A549 (cell line): ENCODE results near the gene RGL1. TPM values are rescaled to one million over a fixed set of nuclear protein-coding genes. Genes with fewer than 3 reads are reported as not detected.

Experiments used
- ATAC-seq, 2 experiments: fragments of 200-7000 bp in 1 of 2; fragments of >200 bp in 1 of 2; cut with Nextera tagmentation in 1 of 2; cut with Tn5 transposase in 1 of 2; 3 replicates each; pipeline versions ENCODE4 v1.8.0 to v1.9.1; 2018 to 2020; ENCODE audit warnings: mild to moderate bottlenecking in 1 of 2, moderate library complexity in 1 of 2
- CTCF ChIA-PET: fragments of 300-600 bp; sonication (Branson Sonifier 250); formaldehyde crosslinking; extraction: SDS; loops from one replicate; lab custom pipeline; 2021; ENCODE audit warnings: antibody characterized with exemption, inconsistent platforms; lab: Yijun Ruan, JAX
- POLR2A ChIA-PET: fragments of 350-600 bp; formaldehyde crosslinking; extraction: SDS; loops from one replicate; lab custom pipeline; 2021; ENCODE audit warnings: antibody characterized with exemption, inconsistent platforms; lab: Yijun Ruan, JAX
- DNase-seq, 2 experiments: peaks; one replicate each; pipeline versions ENCODE4 v3.0.0 to v3.0.0-alpha.2; 2011 to 2016; ENCODE audit warnings: low read depth in 1 of 2, low spot score in 1 of 2
- FAIRE-seq: peaks from 2 replicates; lab custom pipeline; 2011; peaks lifted over from hg19 to GRCh38; lab: Jason Lieb, UNC
- H3K27ac ChIP-seq, 2 experiments: fragments of >200 bp; sonication (Bioruptor Twin); formaldehyde crosslinking; 3 replicates each; pipeline ENCODE4 v1.5.1; 2016 to 2017
- H3K4me1 ChIP-seq: fragments of >200 bp; sonication (Bioruptor Twin); formaldehyde crosslinking; 3 replicates; pipeline ENCODE4 v1.6.1; 2016
- H3K4me2 ChIP-seq: fragments of >200 bp; sonication (Bioruptor Twin); formaldehyde crosslinking; 3 replicates; pipeline ENCODE4 v1.6.1; 2016
- H3K4me3 ChIP-seq: fragments of >200 bp; sonication (Bioruptor Twin); formaldehyde crosslinking; 3 replicates; pipeline ENCODE4 v1.5.1; 2016
- H3K9me3 ChIP-seq: fragments of >200 bp; sonication (Bioruptor Twin); formaldehyde crosslinking; 3 replicates; pipeline ENCODE4 v1.6.1; 2016
- CBX2 ChIP-seq: fragments of 200-600 bp; sonication (generic); IDR thresholded peaks from 2 replicates; pipeline ENCODE4 v1.6.1; 2016; ENCODE audit warnings: low read depth, mild to moderate bottlenecking, borderline replicate concordance
- CHD2 ChIP-seq: fragments of 150-350 bp; IDR thresholded peaks from 2 replicates; pipeline ENCODE4 v1.6.1; 2014; ENCODE audit warnings: low read length; ENCODE audit not compliant: partially characterized antibody
- CHD4 ChIP-seq: fragments of 200-600 bp; sonication (generic); IDR thresholded peaks from 2 replicates; pipeline ENCODE4 v1.6.1; 2016; ENCODE audit warnings: antibody characterized with exemption, mild to moderate bottlenecking, borderline replicate concordance
- EHF ChIP-seq: fragments of 250-450 bp; sonication (Bioruptor Pico); IDR thresholded peaks from 2 replicates; pipeline ENCODE4 v1.5.0; 2020; ENCODE audit warnings: mild to moderate bottlenecking
- EP300 ChIP-seq, 2 experiments: fragments of >200 bp; sonication (Bioruptor Twin); formaldehyde crosslinking; IDR thresholded peaks; 2 replicates in 1 of 2; 3 replicates in 1 of 2; pipeline ENCODE4 v1.6.1; 2016 to 2017
- ESRRA ChIP-seq: fragments of 150-350 bp; IDR thresholded peaks from 2 replicates; pipeline ENCODE4 v1.6.1; 2014; ENCODE audit warnings: mild to moderate bottlenecking, low read length, borderline replicate concordance
- FOXS1 ChIP-seq: fragments of 250-450 bp; sonication (Bioruptor Pico); IDR thresholded peaks from 2 replicates; pipeline ENCODE4 v1.5.0; 2020; ENCODE audit warnings: mild to moderate bottlenecking, moderate library complexity
- GATA3 ChIP-seq: IDR thresholded peaks from 2 replicates; pipeline ENCODE4 v1.6.1; 2012; ENCODE audit warnings: borderline replicate concordance
- HDAC2 ChIP-seq: fragments of 200-600 bp; sonication (generic); IDR thresholded peaks from 2 replicates; pipeline ENCODE4 v1.6.1; 2016
- HOXA7 ChIP-seq: fragments of 250-450 bp; sonication (Bioruptor Pico); IDR thresholded peaks from 2 replicates; pipeline ENCODE4 v1.5.0; 2020; ENCODE audit warnings: mild to moderate bottlenecking, moderate library complexity
- JUN ChIP-seq, 2 experiments: fragments of >200 bp; sonication (Bioruptor Twin); formaldehyde crosslinking; IDR thresholded peaks; 2 replicates in 1 of 2; 3 replicates in 1 of 2; pipeline ENCODE4 v1.6.1; 2016 to 2017
- JUNB ChIP-seq: fragments of >200 bp; sonication (Bioruptor Twin); formaldehyde crosslinking; IDR thresholded peaks from 2 replicates; pipeline ENCODE4 v1.6.1; 2016
- KDM1A ChIP-seq: fragments of 200-600 bp; sonication (generic); IDR thresholded peaks from 2 replicates; pipeline ENCODE4 v1.6.1; 2016; ENCODE audit warnings: low read depth, mild to moderate bottlenecking
- MAZ ChIP-seq: fragments of 150-350 bp; IDR thresholded peaks from 2 replicates; pipeline ENCODE4 v1.6.1; 2014; ENCODE audit warnings: antibody characterized with exemption, low read depth, low read length, borderline replicate concordance
- MYC ChIP-seq: IDR thresholded peaks from 2 replicates; pipeline ENCODE4 v1.6.1; 2012; ENCODE audit warnings: mild to moderate bottlenecking, inconsistent platforms, low read length, improper control_type of control experiment, borderline replicate concordance
- PHF8 ChIP-seq: fragments of 200-600 bp; sonication (generic); IDR thresholded peaks from 2 replicates; pipeline ENCODE4 v1.6.1; 2016; ENCODE audit warnings: low read depth, mild to moderate bottlenecking, antibody characterized with exemption, moderate library complexity, borderline replicate concordance
- POLR2AphosphoS2 ChIP-seq: conservative IDR thresholded peaks from 2 replicates; pipeline ENCODE4 v1.6.1; 2012; ENCODE audit warnings: low read length, improper control_type of control experiment, inconsistent platforms
- RFX5 ChIP-seq: fragments of 450-650 bp; IDR thresholded peaks from 2 replicates; pipeline ENCODE4 v1.7.1; 2014; ENCODE audit warnings: antibody characterized with exemption, mild to moderate bottlenecking, moderate library complexity
- ZFP36 ChIP-seq: fragments of 450-650 bp; IDR thresholded peaks from 2 replicates; pipeline ENCODE4 v1.6.1; 2014; ENCODE audit warnings: borderline replicate concordance; ENCODE audit not compliant: partially characterized antibody
- WGBS: methylation state at CpG from one replicate; pipeline ENCODE4 v1.1.6; 2017; ENCODE audit errors: missing lambda C conversion rate; 5-methylcytosine and 5-hydroxymethylcytosine counted together
- polyA plus RNA-seq, 4 experiments: library from polyadenylated mRNA; depleted of rRNA in 3 of 4; stranded (reverse); fragments of >200 nt; fragmentation: RNase III in 1 of 4; extraction: RNeasy Plus Mini Kit Qiagen cat#74134 plus additional on column Dnase treatment in 1 of 4; gene quantifications; 2 replicates in 3 of 4; 3 replicates in 1 of 4; pipeline ENCODE4 v1.2.3, GENCODE V29; 2011 to 2017
- TF ChIP-seq, protein P1 (sequence below): IDR thresholded peaks from 2 replicates; pipeline ENCODE4 v1.6.1; 2012
- TF ChIP-seq, protein P2 (sequence below): fragments of >200 bp; sonication (Bioruptor Twin); formaldehyde crosslinking; IDR thresholded peaks from 3 replicates; pipeline ENCODE4 v1.6.1; 2016
- TF ChIP-seq, protein P3 (sequence below): fragments of 250-450 bp; sonication (Bioruptor Pico); IDR thresholded peaks from 2 replicates; pipeline ENCODE4 v1.5.0; 2020; ENCODE audit warnings: low read depth, mild to moderate bottlenecking, moderate library complexity
- TF ChIP-seq, protein P4 (sequence below): IDR thresholded peaks from 2 replicates; pipeline ENCODE4 v1.6.1; 2012; ENCODE audit warnings: low read depth, borderline replicate concordance
- TF ChIP-seq, protein P5 (sequence below): fragments of 250-450 bp; sonication (Bioruptor Pico); IDR thresholded peaks from 2 replicates; pipeline ENCODE4 v1.5.0; 2021; ENCODE audit warnings: mild to moderate bottlenecking, moderate library complexity, borderline replicate concordance

RGL1 gene
- polyA plus RNA-seq, 2 of the 4 experiments (the other 2 are of a cell fraction), result 1.0 to 3.8 TPM

DNA sequence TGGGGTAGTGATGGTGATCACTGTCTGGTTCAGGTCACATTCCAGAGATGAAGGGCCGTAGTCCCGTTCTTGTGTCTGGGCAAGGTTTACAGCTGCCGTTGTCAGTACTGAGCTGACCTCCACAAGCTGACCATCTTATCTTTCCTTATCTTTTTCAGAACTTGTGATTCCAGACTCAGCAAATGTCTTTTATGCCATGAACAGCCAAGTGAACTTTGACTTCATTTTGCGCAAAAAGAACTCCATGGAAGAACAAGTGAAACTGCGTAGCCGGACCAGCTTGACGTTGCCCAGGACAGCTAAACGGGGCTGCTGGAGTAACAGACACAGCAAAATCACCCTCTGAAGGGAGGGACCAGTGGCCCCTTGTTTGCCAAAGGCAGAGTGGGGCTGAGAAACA is 121.0 kb downstream of the RGL1 start:
- ATAC-seq (no peak), DNase-seq (no peak), FAIRE-seq (no peak)
- 81% methylated on average over 8 of the region's 8 CpGs for WGBS
- CTCF ChIA-PET, result interaction anchor here (0.7 to 3.8 kb wide), 3 partner anchors 11 to 270 kb away, joined by 3 to 17 read pairs (median 4); no protein-coding TSS in a partner anchor
- H3K4me2 ChIP-seq, result no peak overlapping the region
- H3K9me3 ChIP-seq, result no peaks in the 10 kb centered on the region
- POLR2A ChIA-PET, result no interaction called here
- no peak overlapping the region for H3K27ac ChIP-seq
- no peaks in the 10 kb centered on the region for H3K4me1 ChIP-seq
- TF ChIP-seq PHF8 (no peak), MYC (no peak), ZFP36 (no peak), GATA3 (no peak), HOXA7 (CRISPR knock-in tag) (no peak)
- no peak overlapping the region for H3K4me3 ChIP-seq

DNA sequence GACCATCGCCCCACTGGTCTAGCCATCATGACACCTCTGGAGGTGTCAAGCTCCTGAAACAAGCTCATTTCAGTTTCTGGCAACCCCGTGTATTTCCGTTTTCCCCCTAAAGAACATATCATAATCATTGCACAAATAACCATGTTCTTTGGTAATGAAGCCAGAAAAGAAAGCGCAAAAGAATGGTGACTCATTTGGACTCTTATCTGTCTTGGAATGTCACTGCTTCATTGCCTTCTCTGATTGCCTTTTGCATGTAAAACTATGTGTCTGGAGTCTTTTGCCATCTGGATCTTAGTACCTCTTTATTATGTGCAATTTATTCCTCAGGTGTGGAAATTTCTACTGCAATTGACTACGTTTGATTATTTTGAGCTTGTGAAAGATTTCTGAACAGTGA is 122.1 kb downstream of the RGL1 start:
- no peaks in the 10 kb centered on the region for H3K4me1 ChIP-seq
- no peak for FAIRE-seq
- TF ChIP-seq FOXS1 (CRISPR knock-in tag), result no peak
- TF ChIP-seq, protein P1, sequence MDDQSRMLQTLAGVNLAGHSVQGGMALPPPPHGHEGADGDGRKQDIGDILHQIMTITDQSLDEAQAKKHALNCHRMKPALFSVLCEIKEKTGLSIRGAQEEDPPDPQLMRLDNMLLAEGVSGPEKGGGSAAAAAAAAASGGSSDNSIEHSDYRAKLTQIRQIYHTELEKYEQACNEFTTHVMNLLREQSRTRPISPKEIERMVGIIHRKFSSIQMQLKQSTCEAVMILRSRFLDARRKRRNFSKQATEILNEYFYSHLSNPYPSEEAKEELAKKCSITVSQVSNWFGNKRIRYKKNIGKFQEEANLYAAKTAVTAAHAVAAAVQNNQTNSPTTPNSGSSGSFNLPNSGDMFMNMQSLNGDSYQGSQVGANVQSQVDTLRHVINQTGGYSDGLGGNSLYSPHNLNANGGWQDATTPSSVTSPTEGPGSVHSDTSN, result no peak
- TF ChIP-seq KDM1A, result no peak
- no peak for TF ChIP-seq ESRRA
- no peak for TF ChIP-seq CHD2
- TF ChIP-seq, protein P2, sequence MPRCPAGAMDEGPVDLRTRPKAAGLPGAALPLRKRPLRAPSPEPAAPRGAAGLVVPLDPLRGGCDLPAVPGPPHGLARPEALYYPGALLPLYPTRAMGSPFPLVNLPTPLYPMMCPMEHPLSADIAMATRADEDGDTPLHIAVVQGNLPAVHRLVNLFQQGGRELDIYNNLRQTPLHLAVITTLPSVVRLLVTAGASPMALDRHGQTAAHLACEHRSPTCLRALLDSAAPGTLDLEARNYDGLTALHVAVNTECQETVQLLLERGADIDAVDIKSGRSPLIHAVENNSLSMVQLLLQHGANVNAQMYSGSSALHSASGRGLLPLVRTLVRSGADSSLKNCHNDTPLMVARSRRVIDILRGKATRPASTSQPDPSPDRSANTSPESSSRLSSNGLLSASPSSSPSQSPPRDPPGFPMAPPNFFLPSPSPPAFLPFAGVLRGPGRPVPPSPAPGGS, result no peak
- no peak for TF ChIP-seq POLR2AphosphoS2
- TF ChIP-seq ZFP36, result no peak
- no peak for TF ChIP-seq CHD4
- no peak for TF ChIP-seq HDAC2
- TF ChIP-seq EP300 (IDR thresholded peaks at IDR 0.05), result no peak
- TF ChIP-seq, all 56 proteins: peak for 0
- ATAC-seq (no peak), DNase-seq (no peak)
- ChIA-PET CTCF (interaction anchor here (0.9 to 3.8 kb wide), 3 partner anchors 12 to 36 kb away, joined by 3 to 17 read pairs (median 3); no protein-coding TSS in a partner anchor), POLR2A (no interaction called here)
- Histone ChIP-seq H3K9me3 (no peaks in the 10 kb centered on the region), H3K4me2 (no peak overlapping the region), H3K4me3 (no peak overlapping the region), H3K27ac (no peak overlapping the region)
- 67% methylated on average over 5 of the region's 5 CpGs for WGBS

DNA sequence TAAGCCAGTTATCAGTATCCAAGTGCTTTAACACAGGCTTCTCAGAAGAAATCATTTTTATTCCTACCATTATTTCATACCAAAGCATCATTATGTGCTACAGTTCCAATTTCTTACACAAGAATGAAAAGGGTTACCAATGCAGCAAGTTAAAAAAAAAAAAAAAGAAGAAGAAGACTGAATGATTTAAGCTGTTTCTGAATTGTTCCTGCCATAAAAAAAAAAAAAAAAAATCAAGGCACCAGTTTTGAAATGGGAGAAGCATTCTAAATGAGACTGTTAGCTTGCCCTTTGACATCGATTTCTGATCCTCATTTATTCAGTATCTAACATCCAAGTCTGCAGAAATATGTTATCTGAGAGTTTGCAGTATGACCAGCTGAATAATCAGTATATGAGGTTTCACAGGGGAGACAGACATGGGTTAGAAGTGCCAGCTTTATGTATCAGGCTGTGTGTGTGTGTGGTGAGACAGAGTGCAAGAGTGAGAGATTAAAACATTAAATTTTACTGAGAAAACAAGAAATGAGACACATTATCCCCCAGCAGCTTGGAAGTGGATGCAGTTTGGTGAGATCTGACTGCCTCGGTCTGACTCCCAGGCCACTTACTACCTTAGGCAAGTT is 126.8 kb downstream of the RGL1 start:
- Histone ChIP-seq H3K4me3 (no peak overlapping the region), H3K4me2 (no peak overlapping the region), H3K27ac (no peak overlapping the region), H3K9me3 (no peaks in the 10 kb centered on the region), H3K4me1 (no peaks in the 10 kb centered on the region)
- DNase-seq, result no peak
- FAIRE-seq, result no peak
- TF ChIP-seq ESRRA, result no peak
- no peak for TF ChIP-seq JUN (IDR thresholded peaks at IDR 0.05)
- TF ChIP-seq EHF (CRISPR knock-in tag), result no peak
- TF ChIP-seq, protein P3, sequence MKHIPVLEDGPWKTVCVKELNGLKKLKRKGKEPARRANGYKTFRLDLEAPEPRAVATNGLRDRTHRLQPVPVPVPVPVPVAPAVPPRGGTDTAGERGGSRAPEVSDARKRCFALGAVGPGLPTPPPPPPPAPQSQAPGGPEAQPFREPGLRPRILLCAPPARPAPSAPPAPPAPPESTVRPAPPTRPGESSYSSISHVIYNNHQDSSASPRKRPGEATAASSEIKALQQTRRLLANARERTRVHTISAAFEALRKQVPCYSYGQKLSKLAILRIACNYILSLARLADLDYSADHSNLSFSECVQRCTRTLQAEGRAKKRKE (CRISPR knock-in tag), result no peak
- no peak for TF ChIP-seq JUNB
- TF ChIP-seq, protein P4, sequence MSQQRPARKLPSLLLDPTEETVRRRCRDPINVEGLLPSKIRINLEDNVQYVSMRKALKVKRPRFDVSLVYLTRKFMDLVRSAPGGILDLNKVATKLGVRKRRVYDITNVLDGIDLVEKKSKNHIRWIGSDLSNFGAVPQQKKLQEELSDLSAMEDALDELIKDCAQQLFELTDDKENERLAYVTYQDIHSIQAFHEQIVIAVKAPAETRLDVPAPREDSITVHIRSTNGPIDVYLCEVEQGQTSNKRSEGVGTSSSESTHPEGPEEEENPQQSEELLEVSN, result no peak
- TF ChIP-seq CBX2, result no peak
- TF ChIP-seq, protein P5, sequence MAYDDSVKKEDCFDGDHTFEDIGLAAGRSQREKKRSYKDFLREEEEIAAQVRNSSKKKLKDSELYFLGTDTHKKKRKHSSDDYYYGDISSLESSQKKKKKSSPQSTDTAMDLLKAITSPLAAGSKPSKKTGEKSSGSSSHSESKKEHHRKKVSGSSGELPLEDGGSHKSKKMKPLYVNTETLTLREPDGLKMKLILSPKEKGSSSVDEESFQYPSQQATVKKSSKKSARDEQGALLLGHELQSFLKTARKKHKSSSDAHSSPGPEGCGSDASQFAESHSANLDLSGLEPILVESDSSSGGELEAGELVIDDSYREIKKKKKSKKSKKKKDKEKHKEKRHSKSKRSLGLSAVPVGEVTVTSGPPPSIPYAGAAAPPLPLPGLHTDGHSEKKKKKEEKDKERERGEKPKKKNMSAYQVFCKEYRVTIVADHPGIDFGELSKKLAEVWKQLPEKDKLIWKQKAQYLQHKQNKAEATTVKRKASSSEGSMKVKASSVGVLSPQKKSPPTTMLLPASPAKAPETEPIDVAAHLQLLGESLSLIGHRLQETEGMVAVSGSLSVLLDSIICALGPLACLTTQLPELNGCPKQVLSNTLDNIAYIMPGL (CRISPR knock-in tag), result no peak
- TF ChIP-seq RFX5, result no peak
- TF ChIP-seq MAZ, result no peak
- 49% methylated on average over 2 of the region's 2 CpGs for WGBS
- 0 out of 6 replicates have a peak, but pooled peaks of 1 of the 2 experiments have one; percentile 10 for ATAC-seq
- POLR2A ChIA-PET, result interaction anchor here (0.6 kb wide), 1 partner anchor 120 kb away, joined by 3 read pairs; the partner anchor contains the start of gene TSEN15
- CTCF ChIA-PET, result interaction anchor here (0.7 to 1.7 kb wide), 6 partner anchors 11 to 732 kb away, joined by 3 to 5 read pairs (median 4); no protein-coding TSS in a partner anchor
